ENCODE results near the gene TMEM150B. TPM values are rescaled to one million over a fixed set of nuclear protein-coding genes. Genes with fewer than 3 reads are reported as not detected.

The TMEM150B gene
- total and polyA plus RNA-seq, 12 donors, result 0.11 to 20.8 (median 5.4) TPM

DNA sequence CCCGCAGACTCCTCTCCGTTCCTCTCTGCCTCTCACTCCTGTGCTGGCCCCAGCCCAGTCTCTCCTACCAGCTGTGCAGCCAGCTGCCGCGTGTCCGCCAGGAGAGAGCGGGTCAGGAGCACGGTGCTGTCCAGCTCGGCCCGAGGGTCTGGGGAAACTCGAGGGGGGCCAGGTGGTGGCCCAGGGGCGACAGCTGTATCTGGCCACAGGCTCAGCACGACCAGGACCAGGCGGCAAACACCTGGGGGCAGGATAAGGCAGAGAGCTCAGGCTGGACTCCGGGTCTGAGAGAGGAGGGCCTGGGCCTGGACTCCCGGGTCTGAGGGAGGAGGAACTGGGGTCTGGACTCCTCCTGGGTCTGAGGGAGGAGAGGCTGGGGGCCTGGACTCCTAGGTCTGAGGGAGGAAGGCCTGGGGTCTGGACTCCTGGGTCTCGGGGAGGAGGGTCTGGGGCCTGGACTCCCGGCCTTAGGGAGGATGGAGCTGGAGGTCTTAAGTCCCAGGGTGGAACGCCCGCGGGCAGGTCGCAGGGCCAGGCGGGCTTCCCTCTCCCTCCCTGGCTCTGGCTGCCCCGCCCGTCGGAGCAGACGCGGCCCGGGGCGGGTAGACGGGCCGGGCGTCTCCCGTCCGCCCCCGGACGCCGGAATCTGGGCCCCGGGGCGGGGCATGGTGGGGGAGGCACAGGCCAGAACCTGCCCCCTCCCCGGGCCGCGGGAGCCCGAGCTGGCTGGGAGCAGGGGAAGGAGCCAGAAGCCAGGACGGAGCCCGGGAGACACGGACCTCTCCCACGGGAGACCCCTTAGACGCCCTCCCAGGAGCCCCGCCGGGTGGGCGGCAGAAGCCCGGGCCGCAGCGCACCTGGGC, 43.8 kb upstream of the TMEM150B start:
- DNase-seq, result no peak
- H3K27me3 ChIP-seq, result peaks cover 49% of the 10 kb centered on the region
- intact Hi-C loops (cut with DNase I), result no loop called here
- H3K27ac ChIP-seq, result no peak overlapping the region
- H3K4me3 ChIP-seq, result no peak overlapping the region
- 5 to 57% (median 23%) methylated on average over 4 to 53 of the region's 54 CpGs for WGBS, 4 donors
- H3K9me3 ChIP-seq (replicated peaks in 1 of 3), result no peaks in the 10 kb centered on the region
- H3K4me1 ChIP-seq (replicated peaks in 1 of 2), result peaks cover 0 to 6% of the 10 kb centered on the region in 2 donors
- TF ChIP-seq, protein P1, sequence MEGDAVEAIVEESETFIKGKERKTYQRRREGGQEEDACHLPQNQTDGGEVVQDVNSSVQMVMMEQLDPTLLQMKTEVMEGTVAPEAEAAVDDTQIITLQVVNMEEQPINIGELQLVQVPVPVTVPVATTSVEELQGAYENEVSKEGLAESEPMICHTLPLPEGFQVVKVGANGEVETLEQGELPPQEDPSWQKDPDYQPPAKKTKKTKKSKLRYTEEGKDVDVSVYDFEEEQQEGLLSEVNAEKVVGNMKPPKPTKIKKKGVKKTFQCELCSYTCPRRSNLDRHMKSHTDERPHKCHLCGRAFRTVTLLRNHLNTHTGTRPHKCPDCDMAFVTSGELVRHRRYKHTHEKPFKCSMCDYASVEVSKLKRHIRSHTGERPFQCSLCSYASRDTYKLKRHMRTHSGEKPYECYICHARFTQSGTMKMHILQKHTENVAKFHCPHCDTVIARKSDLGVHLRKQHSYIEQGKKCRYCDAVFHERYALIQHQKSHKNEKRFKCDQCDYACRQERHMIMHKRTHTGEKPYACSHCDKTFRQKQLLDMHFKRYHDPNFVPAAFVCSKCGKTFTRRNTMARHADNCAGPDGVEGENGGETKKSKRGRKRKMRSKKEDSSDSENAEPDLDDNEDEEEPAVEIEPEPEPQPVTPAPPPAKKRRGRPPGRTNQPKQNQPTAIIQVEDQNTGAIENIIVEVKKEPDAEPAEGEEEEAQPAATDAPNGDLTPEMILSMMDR (IDR thresholded peaks at IDR 0.05), result no peak
- no peak for TF ChIP-seq POLR2A (IDR thresholded peaks at IDR 0.05)
- H3K36me3 ChIP-seq (replicated peaks in 1 of 2), result no peaks in the 10 kb centered on the region

DNA sequence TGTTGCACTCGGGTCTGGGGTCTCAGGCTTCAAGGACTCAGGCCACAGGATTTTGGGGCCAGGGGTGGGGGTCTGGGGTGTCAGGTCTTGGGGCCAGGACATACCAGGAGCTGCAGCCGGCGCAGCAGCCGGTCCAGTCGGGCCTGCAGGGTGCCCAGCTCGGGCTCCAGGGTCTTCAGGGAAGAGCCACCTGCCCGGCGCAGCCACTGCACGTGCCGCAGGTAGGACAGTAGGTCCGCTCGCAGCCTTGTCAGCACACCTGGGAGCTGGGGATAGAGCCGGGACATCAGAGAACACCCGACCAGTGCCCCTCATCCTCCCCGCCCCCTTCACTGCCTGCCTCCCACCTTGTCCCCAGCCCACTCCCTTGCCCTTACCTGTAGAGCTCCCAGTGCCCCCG, 43.0 kb upstream of the TMEM150B start:
- TF ChIP-seq, protein P1 (IDR thresholded peaks at IDR 0.05), result no peak
- TF ChIP-seq POLR2A (IDR thresholded peaks at IDR 0.05), result no peak
- Histone ChIP-seq H3K9me3 (replicated peaks in 1 of 3) (no peaks in the 10 kb centered on the region), H3K36me3 (replicated peaks in 1 of 2) (no peaks in the 10 kb centered on the region), H3K4me1 (replicated peaks in 1 of 2) (peaks cover 0 to 6% of the 10 kb centered on the region in 2 donors), H3K4me3 (no peak overlapping the region), H3K27me3 (peaks cover 48% of the 10 kb centered on the region), H3K27ac (no peak overlapping the region)
- no peak for DNase-seq
- 80 to 87% (median 85%) methylated on average over 2 to 16 of the region's 16 CpGs for WGBS, 4 donors
- intact Hi-C loops (cut with DNase I), result no loop called here

DNA sequence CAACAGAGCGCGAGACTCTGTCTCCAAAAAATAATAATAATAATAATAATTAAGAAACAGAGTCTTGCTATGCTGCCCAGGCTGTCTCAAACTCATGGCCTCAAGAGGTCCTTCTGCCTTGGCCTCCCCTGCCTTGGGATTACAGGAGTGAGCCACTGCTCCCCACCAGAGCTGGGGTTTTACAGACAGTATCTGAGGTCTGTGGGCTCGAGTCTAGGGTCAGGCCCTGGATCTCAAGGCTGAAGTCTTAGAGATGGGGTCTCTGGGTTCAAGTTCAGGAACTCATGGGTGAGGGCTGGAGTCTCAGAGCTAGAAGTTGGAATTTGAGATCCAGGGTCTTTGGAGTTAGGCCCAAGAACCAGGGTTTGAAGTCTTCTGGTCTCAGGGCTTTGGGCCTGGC, 41.6 kb upstream of the TMEM150B start:
- DNase-seq, result no peak
- H3K9me3 ChIP-seq (replicated peaks in 1 of 3), result no peaks in the 10 kb centered on the region
- H3K27ac ChIP-seq, result no peak overlapping the region
- TF ChIP-seq, protein P1 (IDR thresholded peaks at IDR 0.05), result no peak
- no peak for TF ChIP-seq POLR2A (IDR thresholded peaks at IDR 0.05)
- WGBS, 4 donors, result 59 to 94% (median 86%) methylated on average over 3 of the region's 3 CpGs
- peaks cover 36% of the 10 kb centered on the region for H3K27me3 ChIP-seq
- intact Hi-C loops (cut with DNase I), result no loop called here
- peaks cover 0 to 6% of the 10 kb centered on the region in 2 donors for H3K4me1 ChIP-seq (replicated peaks in 1 of 2)
- no peaks in the 10 kb centered on the region for H3K36me3 ChIP-seq (replicated peaks in 1 of 2)
- H3K4me3 ChIP-seq, result no peak overlapping the region

DNA sequence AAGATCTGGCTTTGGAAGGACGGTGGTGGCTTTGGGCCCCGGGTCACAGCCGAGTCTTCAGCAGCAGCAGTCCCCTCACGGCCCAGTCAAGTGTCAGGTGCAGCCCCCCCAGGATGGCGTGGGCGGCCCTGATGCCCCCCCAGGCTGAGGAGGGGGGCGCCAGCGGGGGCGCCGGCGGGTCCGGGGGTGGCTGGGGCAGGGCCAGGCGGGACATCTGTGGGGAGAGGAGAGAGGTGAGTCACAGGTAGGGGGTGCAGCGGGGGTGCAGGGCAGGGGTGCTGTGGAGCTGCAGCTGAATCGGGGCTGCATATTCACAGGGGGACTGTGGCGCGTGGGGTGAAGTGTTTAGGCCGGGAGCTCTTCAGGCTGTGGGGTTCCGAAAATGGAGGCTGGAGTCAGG, 40.8 kb upstream of the TMEM150B start:
- no peak for DNase-seq
- H3K27ac ChIP-seq, result no peak overlapping the region
- H3K36me3 ChIP-seq (replicated peaks in 1 of 2), result no peaks in the 10 kb centered on the region
- H3K4me1 ChIP-seq (replicated peaks in 1 of 2), result peaks cover 0 to 6% of the 10 kb centered on the region in 2 donors
- WGBS, 4 donors, result 58 to 83% (median 78%) methylated on average over 14 to 19 of the region's 19 CpGs
- H3K9me3 ChIP-seq (replicated peaks in 1 of 3), result no peaks in the 10 kb centered on the region
- H3K4me3 ChIP-seq, result no peak overlapping the region
- intact Hi-C loops (cut with DNase I), result no loop called here
- TF ChIP-seq, protein P1 (IDR thresholded peaks at IDR 0.05), result no peak
- no peak for TF ChIP-seq POLR2A (IDR thresholded peaks at IDR 0.05)
- H3K27me3 ChIP-seq, result peaks cover 28% of the 10 kb centered on the region

Data from adrenal gland (tissue), 12 donors.